HAP-1 (cell line): ENCODE results near the gene TMEM250.

Source experiments
- DNase-seq, 2 experiments: peaks; one replicate each; pipeline ENCODE4 v3.0.0-alpha.2; 2016 to 2020; ENCODE audit warnings: low spot score in 2 of 2
- H3K27me3 ChIP-seq: fragments of 250-450 bp; sonication (Bioruptor Pico); 2 replicates; pipeline ENCODE4 v1.5.1; 2020; ENCODE audit warnings: low read depth, mild to moderate bottlenecking, moderate library complexity
- H3K36me3 ChIP-seq: fragments of 250-450 bp; sonication (Bioruptor Pico); replicated peaks from 2 replicates; pipeline ENCODE4 v1.5.1; 2020; ENCODE audit warnings: mild to moderate bottlenecking
- H3K4me1 ChIP-seq: fragments of 250-450 bp; sonication (Bioruptor Pico); 2 replicates; pipeline ENCODE4 v1.5.1; 2020; ENCODE audit warnings: mild to moderate bottlenecking
- H3K4me3 ChIP-seq: fragments of 250-450 bp; sonication (Bioruptor Pico); 2 replicates; pipeline ENCODE4 v1.5.1; 2020; ENCODE audit warnings: mild to moderate bottlenecking, moderate library complexity
- H3K9me3 ChIP-seq: fragments of 250-450 bp; sonication (Bioruptor Pico); 2 replicates; pipeline ENCODE4 v1.5.1; 2020; ENCODE audit warnings: mild to moderate bottlenecking, moderate library complexity
- in situ Hi-C: fragments of 300-500 bp; cut with MboI; formaldehyde crosslinking; loops from 3 replicates; pipeline ENCODE4 v1.14.3; 2020; ENCODE audit warnings: low sequenced_read_pairs, inconsistent platforms, mixed read lengths

TMEM250 gene

GRCh38 chr9:136087741-136088480 is 30.8 kb downstream of the TMEM250 start:
- H3K9me3 ChIP-seq: no peaks in the 10 kb centered on the region
- in situ Hi-C loops: no loop called here

GRCh38 chr9:136086951-136087740 is 31.5 kb downstream of the TMEM250 start:
- Histone ChIP-seq H3K36me3 (no peaks in the 10 kb centered on the region; the same call in 1 of the 2 replicates), H3K4me3 (no peak overlapping the region), H3K4me1 (peaks cover 27% of the 10 kb centered on the region), H3K27me3 (no peaks in the 10 kb centered on the region), H3K9me3 (no peaks in the 10 kb centered on the region)
- in situ Hi-C loops: no loop called here
- no peak for DNase-seq

More at GRCh38 chr9:136087741-136088480, 30.8 kb downstream of the TMEM250 start:
- Histone ChIP-seq H3K4me1 (peaks cover 27% of the 10 kb centered on the region), H3K27me3 (no peaks in the 10 kb centered on the region), H3K36me3 (no peaks in the 10 kb centered on the region; the same call in none of the 2 replicates), H3K4me3 (no peak overlapping the region)
- no peak for DNase-seq

DNA sequence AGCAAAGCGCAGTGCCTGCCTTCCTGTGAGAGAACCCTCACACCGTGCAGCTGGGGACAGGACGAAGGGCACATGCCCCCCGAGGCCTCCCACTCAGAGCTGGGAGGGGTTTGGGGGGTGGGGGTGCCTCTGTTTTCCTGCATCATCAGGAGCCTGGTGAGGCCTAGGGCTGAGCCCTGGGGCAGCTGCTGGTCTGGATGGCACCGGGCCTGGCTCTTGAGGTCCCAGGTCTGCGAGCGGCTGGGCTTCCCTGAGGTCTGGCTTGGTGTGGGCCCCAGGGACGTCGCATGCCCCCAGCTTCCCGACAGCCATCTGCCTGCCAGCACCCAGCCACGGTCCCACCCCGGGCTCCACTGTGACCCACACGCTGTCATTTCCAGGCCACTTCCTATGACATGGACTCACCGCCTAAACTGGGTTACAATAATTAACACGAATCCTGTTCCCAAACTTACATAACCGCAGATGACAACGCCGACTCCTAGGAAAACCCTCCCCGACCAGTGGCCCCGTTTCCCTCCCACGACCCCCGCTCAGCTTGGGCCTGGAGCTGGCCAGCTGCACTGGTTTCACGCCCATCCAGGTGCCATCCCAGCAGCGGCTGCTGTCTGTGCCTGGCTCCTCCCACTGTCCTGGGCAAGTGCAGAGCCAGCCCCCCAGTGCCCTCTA is 32.3 kb downstream of the TMEM250 start:
- Histone ChIP-seq H3K36me3 (no peaks in the 10 kb centered on the region; the same call in 1 of the 2 replicates), H3K4me3 (no peak overlapping the region), H3K27me3 (no peaks in the 10 kb centered on the region), H3K9me3 (no peaks in the 10 kb centered on the region), H3K4me1 (peaks cover 27% of the 10 kb centered on the region)
- in situ Hi-C loops: no loop called here
- no peak for DNase-seq

GRCh38 chr9:136085815-136086212 is 32.9 kb downstream of the TMEM250 start:
- no peak for DNase-seq
- H3K36me3 ChIP-seq: no peaks in the 10 kb centered on the region; the same call in 1 of the 2 replicates
- no peak overlapping the region for H3K4me3 ChIP-seq
- H3K4me1 ChIP-seq: peaks cover 21% of the 10 kb centered on the region
- no peaks in the 10 kb centered on the region for H3K9me3 ChIP-seq
- H3K27me3 ChIP-seq: no peaks in the 10 kb centered on the region
- in situ Hi-C loops: no loop called here

DNA sequence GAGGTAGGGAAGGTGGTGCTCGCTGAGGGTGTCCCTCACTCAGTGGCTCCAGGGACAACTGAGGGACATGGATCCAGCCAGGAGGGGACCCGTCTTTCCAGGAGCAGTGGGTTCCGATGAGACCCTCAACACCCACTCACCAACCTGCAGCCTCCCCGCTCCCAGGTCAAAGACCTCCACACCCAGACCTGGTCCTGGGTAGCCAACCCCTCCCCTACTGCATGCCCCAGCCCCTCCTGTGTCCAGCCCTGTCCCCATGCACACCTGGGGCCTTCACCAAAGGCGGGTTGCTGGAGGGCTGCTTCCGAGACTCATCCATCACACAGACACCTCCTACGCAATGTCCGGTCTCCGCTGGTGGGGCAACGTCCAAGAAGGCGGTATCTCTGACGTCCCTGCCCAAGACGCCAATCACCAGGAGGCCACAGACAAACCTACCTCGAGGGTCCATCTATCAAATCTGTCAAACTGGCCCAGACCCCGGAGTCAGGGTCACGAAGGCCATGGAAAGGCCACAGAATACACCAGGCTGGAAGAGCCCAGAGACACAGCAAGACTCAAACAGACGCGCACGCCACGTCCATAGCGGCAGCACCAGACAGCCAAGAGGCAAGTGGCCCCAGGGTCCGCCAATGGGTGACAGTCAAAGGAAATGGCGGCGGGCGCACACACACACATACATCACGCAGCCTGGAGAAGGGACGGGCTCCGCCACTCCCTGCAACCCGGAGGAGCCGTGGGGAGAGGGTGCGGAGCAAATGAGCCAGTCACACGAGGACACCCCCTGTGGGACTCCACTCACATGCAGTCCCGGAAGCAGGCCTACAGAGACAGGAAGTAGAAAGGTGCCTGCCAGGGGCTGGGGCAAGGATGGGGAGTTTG is 34.4 kb downstream of the TMEM250 start:
- no peak for DNase-seq
- Histone ChIP-seq H3K9me3 (no peaks in the 10 kb centered on the region), H3K4me3 (no peak overlapping the region), H3K36me3 (no peaks in the 10 kb centered on the region; the same call in 1 of the 2 replicates), H3K27me3 (no peaks in the 10 kb centered on the region), H3K4me1 (peaks cover 8% of the 10 kb centered on the region)
- in situ Hi-C loops: no loop called here

GRCh38 chr9:136083558-136084062 is 35.1 kb downstream of the TMEM250 start:
- no peak for DNase-seq
- Histone ChIP-seq H3K36me3 (no peaks in the 10 kb centered on the region; the same call in 1 of the 2 replicates), H3K4me1 (peaks cover under 1% of the 10 kb centered on the region; the same call in 1 of the 2 replicates), H3K4me3 (no peak overlapping the region), H3K9me3 (no peaks in the 10 kb centered on the region), H3K27me3 (no peaks in the 10 kb centered on the region)
- in situ Hi-C loops: no loop called here

- Histone ChIP-seq H3K4me1 (no peaks in the 10 kb centered on the region), H3K4me3 (no peak overlapping the region), H3K27me3 (no peaks in the 10 kb centered on the region), H3K9me3 (no peaks in the 10 kb centered on the region), H3K36me3 (no peaks in the 10 kb centered on the region)
- no peak for DNase-seq
- in situ Hi-C loops: no loop called here
These were observed 35.9 kb downstream of the TMEM250 start for GRCh38 chr9:136082496-136083361.

- in situ Hi-C loops: no loop called here
- no peaks in the 10 kb centered on the region for H3K27me3 ChIP-seq
- DNase-seq: no peak
- no peak overlapping the region for H3K4me3 ChIP-seq
- no peaks in the 10 kb centered on the region for H3K4me1 ChIP-seq
- no peaks in the 10 kb centered on the region for H3K36me3 ChIP-seq
- no peaks in the 10 kb centered on the region for H3K9me3 ChIP-seq
These were observed 36.7 kb downstream of the TMEM250 start for GRCh38 chr9:136081826-136082495.

- Histone ChIP-seq H3K9me3 (no peaks in the 10 kb centered on the region), H3K27me3 (no peaks in the 10 kb centered on the region), H3K4me1 (no peaks in the 10 kb centered on the region), H3K36me3 (no peaks in the 10 kb centered on the region), H3K4me3 (no peak overlapping the region)
- in situ Hi-C loops: no loop called here
- DNase-seq: no peak
These were observed 37.4 kb downstream of the TMEM250 start for GRCh38 chr9:136081113-136081825.

DNA sequence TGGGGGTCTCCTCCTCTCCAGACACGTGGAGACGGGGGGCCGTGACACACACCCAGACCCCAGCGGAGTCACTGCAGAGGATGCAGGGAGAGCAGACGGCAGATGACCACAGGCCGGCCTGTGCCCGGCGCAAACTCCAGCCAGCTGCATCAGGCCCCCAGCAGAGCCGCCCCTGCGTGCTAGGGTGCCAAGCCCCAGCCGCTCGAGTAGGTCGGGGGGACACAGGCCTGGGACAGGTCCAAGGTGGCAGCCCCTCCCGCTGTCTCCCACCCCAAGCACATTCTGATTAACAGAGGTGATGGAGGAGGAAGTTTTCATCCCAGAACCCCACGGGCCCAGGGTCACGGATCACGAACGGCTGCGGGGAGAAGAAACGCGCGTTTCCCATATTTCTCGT is 38.0 kb downstream of the TMEM250 start:
- DNase-seq: no peak
- Histone ChIP-seq H3K9me3 (no peaks in the 10 kb centered on the region), H3K4me1 (no peaks in the 10 kb centered on the region), H3K27me3 (no peaks in the 10 kb centered on the region), H3K4me3 (no peak overlapping the region), H3K36me3 (no peaks in the 10 kb centered on the region)
- in situ Hi-C loops: no loop called here

DNA sequence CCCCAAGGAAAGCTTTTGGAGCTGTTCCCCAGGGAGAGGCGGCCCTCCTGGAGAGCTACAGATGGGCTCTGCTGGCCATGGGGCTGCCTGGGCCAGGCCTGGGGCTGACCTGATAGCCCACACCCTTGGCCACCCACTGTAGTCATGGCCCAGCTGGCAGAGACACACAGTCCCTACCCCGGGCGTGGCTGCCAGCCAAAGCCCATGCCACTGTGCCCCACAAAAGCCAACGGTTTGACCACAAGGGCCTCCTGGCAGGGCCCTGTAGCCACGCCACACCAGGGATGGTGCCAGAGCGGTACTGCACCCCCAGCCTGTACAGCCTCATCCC is 38.8 kb downstream of the TMEM250 start:
- H3K4me3 ChIP-seq: no peak overlapping the region
- no peak for DNase-seq
- no peaks in the 10 kb centered on the region; the same call in 1 of the 2 replicates for H3K36me3 ChIP-seq
- H3K9me3 ChIP-seq: no peaks in the 10 kb centered on the region
- H3K4me1 ChIP-seq: no peaks in the 10 kb centered on the region
- H3K27me3 ChIP-seq: no peaks in the 10 kb centered on the region
- in situ Hi-C loops: no loop called here
